ENCODE measurements around the gene RBBP8.

DNA sequence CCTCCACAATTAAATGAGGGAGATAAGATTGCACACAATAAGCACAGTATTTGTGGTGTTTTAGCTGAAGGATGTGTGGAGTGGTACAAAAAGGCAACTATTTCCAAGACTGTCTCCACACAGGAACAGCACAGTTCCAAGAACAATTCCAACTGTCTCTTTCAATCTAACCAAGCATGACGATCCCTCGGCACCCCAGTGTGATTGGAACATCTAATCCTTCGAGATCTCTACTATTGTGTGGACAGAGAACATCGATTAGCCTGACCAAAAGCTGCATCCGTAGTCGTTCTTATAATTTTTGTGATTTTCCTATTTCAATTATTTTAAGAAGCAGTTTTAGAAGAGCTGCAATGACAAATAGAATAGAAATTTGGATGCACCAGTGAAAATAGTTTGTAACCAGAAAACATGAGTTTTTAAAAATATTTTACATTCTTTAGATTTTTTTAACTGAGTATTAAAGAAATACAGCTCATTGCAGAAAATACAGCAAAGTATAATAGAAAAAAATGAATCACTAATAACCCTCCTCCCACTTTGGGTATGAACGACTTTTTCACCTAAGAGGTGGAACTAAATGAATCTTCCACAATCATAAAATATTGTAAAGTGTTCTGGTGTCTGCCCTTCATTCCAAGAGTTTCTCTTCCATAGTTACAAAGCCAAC is 125.8 kb downstream of the RBBP8 start:
- TF ChIP-seq CTCF (IDR thresholded peaks at IDR 0.05) = no peak
- TF ChIP-seq POLR2A (IDR thresholded peaks at IDR 0.05) = no peak

Measured in adrenal gland (tissue), 5 donors.